ENCODE measurements around the gene YBEY. TPM values are rescaled to one million over a fixed set of nuclear protein-coding genes. Genes with fewer than 3 reads are reported as not detected.

YBEY gene
- total RNA-seq, 1 donor from 2014 or later = 7.0 TPM

- H3K9me3 Mint-ChIP-seq (ENCODE audit: unreplicated experiment) = no peaks in the 10 kb centered on the region
- H3K36me3 Mint-ChIP-seq (ENCODE audit: low read depth, unreplicated experiment) = peaks cover 9% of the 10 kb centered on the region
- no peak overlapping the region for H3K27ac Mint-ChIP-seq (ENCODE audit: unreplicated experiment)
- no peak for DNase-seq (ENCODE audit: low spot score)
- TF ChIP-seq, protein P1, sequence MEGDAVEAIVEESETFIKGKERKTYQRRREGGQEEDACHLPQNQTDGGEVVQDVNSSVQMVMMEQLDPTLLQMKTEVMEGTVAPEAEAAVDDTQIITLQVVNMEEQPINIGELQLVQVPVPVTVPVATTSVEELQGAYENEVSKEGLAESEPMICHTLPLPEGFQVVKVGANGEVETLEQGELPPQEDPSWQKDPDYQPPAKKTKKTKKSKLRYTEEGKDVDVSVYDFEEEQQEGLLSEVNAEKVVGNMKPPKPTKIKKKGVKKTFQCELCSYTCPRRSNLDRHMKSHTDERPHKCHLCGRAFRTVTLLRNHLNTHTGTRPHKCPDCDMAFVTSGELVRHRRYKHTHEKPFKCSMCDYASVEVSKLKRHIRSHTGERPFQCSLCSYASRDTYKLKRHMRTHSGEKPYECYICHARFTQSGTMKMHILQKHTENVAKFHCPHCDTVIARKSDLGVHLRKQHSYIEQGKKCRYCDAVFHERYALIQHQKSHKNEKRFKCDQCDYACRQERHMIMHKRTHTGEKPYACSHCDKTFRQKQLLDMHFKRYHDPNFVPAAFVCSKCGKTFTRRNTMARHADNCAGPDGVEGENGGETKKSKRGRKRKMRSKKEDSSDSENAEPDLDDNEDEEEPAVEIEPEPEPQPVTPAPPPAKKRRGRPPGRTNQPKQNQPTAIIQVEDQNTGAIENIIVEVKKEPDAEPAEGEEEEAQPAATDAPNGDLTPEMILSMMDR (IDR thresholded peaks at IDR 0.05; ENCODE audit: unreplicated experiment) = no peak
- peaks cover 6% of the 10 kb centered on the region for H3K27me3 Mint-ChIP-seq (ENCODE audit: unreplicated experiment)
- peaks cover 2% of the 10 kb centered on the region for H3K4me1 Mint-ChIP-seq (ENCODE audit: unreplicated experiment)
- H3K4me3 Mint-ChIP-seq (ENCODE audit: unreplicated experiment) = no peak overlapping the region
These were observed 13.0 kb downstream of the YBEY start for GRCh38 chr21:46299167-46299566.

DNA sequence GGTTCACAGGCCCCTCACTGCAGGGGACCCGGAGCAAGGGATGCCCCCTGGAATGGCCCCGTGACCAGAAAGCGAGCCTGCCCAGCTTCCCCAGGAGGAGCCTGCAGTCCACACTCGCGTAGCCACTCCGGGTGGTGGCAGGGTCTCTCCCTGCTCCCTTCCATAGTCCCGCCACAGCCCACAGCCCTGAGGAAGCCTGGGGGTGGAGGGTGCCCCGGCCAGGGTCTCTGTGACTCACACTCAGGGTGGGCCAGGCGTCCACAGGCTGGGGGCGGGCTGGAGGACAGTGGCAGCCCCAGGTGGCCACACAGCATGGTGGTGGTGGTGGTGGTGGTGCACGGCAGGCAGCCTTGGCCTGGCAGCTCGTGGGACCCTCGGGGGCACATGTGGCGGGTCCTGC is 15.6 kb downstream of the YBEY start:
- no peaks in the 10 kb centered on the region for H3K9me3 Mint-ChIP-seq (ENCODE audit: unreplicated experiment)
- peaks cover 2% of the 10 kb centered on the region for H3K4me1 Mint-ChIP-seq (ENCODE audit: unreplicated experiment)

GRCh38 chr21:46304437-46304836 is 18.3 kb downstream of the YBEY start:
- Mint-ChIP-seq H3K36me3 (ENCODE audit: low read depth, unreplicated experiment) (peaks cover 12% of the 10 kb centered on the region), H3K4me1 (ENCODE audit: unreplicated experiment) (no peaks in the 10 kb centered on the region), H3K27ac (ENCODE audit: unreplicated experiment) (no peak overlapping the region), H3K9me3 (ENCODE audit: unreplicated experiment) (no peaks in the 10 kb centered on the region), H3K4me3 (ENCODE audit: unreplicated experiment) (no peak overlapping the region), H3K27me3 (ENCODE audit: unreplicated experiment) (no peaks in the 10 kb centered on the region)
- TF ChIP-seq, protein P1 (IDR thresholded peaks at IDR 0.05; ENCODE audit: unreplicated experiment) = no peak
- no peak for DNase-seq (ENCODE audit: low spot score)

More for the DNA sequence above, 15.6 kb downstream of the YBEY start:
- H3K27ac Mint-ChIP-seq (ENCODE audit: unreplicated experiment) = no peak overlapping the region
- peaks cover 12% of the 10 kb centered on the region for H3K36me3 Mint-ChIP-seq (ENCODE audit: low read depth, unreplicated experiment)
- no peak overlapping the region for H3K4me3 Mint-ChIP-seq (ENCODE audit: unreplicated experiment)
- H3K27me3 Mint-ChIP-seq (ENCODE audit: unreplicated experiment) = peaks cover 2% of the 10 kb centered on the region
- TF ChIP-seq, protein P1 (IDR thresholded peaks at IDR 0.05; ENCODE audit: unreplicated experiment) = no peak
- DNase-seq (ENCODE audit: low spot score) = no peak

- H3K4me3 Mint-ChIP-seq (ENCODE audit: unreplicated experiment) = no peak overlapping the region
These were observed 18.8 kb downstream of the YBEY start for GRCh38 chr21:46304955-46305354.

GRCh38 chr21:46307625-46308024 is 21.5 kb downstream of the YBEY start:
- DNase-seq (ENCODE audit: low spot score) = no peak
- no peak overlapping the region for H3K4me3 Mint-ChIP-seq (ENCODE audit: unreplicated experiment)
- no peaks in the 10 kb centered on the region for H3K9me3 Mint-ChIP-seq (ENCODE audit: unreplicated experiment)
- TF ChIP-seq, protein P1 (IDR thresholded peaks at IDR 0.05; ENCODE audit: unreplicated experiment) = no peak
- no peaks in the 10 kb centered on the region for H3K27me3 Mint-ChIP-seq (ENCODE audit: unreplicated experiment)
- peaks cover 7% of the 10 kb centered on the region for H3K36me3 Mint-ChIP-seq (ENCODE audit: low read depth, unreplicated experiment)
- H3K4me1 Mint-ChIP-seq (ENCODE audit: unreplicated experiment) = no peaks in the 10 kb centered on the region
- no peak overlapping the region for H3K27ac Mint-ChIP-seq (ENCODE audit: unreplicated experiment)

More at GRCh38 chr21:46304955-46305354, 18.8 kb downstream of the YBEY start:
- H3K9me3 Mint-ChIP-seq (ENCODE audit: unreplicated experiment) = no peaks in the 10 kb centered on the region
- H3K4me1 Mint-ChIP-seq (ENCODE audit: unreplicated experiment) = no peaks in the 10 kb centered on the region
- H3K27me3 Mint-ChIP-seq (ENCODE audit: unreplicated experiment) = no peaks in the 10 kb centered on the region
- H3K27ac Mint-ChIP-seq (ENCODE audit: unreplicated experiment) = no peak overlapping the region
- no peak for DNase-seq (ENCODE audit: low spot score)
- TF ChIP-seq, protein P1 (IDR thresholded peaks at IDR 0.05; ENCODE audit: unreplicated experiment) = no peak
- peaks cover 12% of the 10 kb centered on the region for H3K36me3 Mint-ChIP-seq (ENCODE audit: low read depth, unreplicated experiment)
